SK-N-SH treated with all-trans-retinoic acid at 6 μM for 48 hours (cell line): ENCODE data around the gene ESYT2.

Source experiments
- ATAC-seq: fragments of 200-7000 bp; cut with Tn5 transposase; 3 replicates; pipeline ENCODE4 v1.9.1; 2020; ENCODE audit warnings: mild to moderate bottlenecking, moderate library complexity
- ARNTL ChIP-seq: fragments of 450-650 bp; formaldehyde crosslinking; IDR thresholded peaks from 2 replicates; pipeline ENCODE4 v1.5.0; 2020; ENCODE audit warnings: low read depth, mild to moderate bottlenecking, moderate library complexity, borderline replicate concordance
- BACH2 ChIP-seq: fragments of 250-450 bp; sonication (Bioruptor Pico); IDR thresholded peaks from 2 replicates; pipeline ENCODE4 v1.9.0; 2021; ENCODE audit warnings: mild to moderate bottlenecking, borderline replicate concordance
- CREB5 ChIP-seq: fragments of 250-450 bp; sonication (Bioruptor Pico); IDR thresholded peaks from 2 replicates; pipeline ENCODE4 v1.5.1; 2020; ENCODE audit warnings: low read depth, mild to moderate bottlenecking, moderate library complexity
- CSDC2 ChIP-seq: fragments of 250-450 bp; sonication (Bioruptor Pico); IDR thresholded peaks from 2 replicates; pipeline ENCODE4 v1.5.0; 2020; ENCODE audit warnings: mild to moderate bottlenecking, moderate library complexity
- GLIS3 ChIP-seq: fragments of 250-450 bp; sonication (Bioruptor Pico); IDR thresholded peaks from 2 replicates; pipeline ENCODE4 v1.5.0; 2020; ENCODE audit warnings: mild to moderate bottlenecking, moderate library complexity
- ISL1 ChIP-seq: fragments of 250-450 bp; sonication (Bioruptor Pico); IDR thresholded peaks from 2 replicates; pipeline ENCODE4 v2.1.2; 2022; ENCODE audit warnings: mild to moderate bottlenecking, moderate library complexity
- PATZ1 ChIP-seq: fragments of 250-450 bp; sonication (Bioruptor Pico); IDR thresholded peaks from 2 replicates; pipeline ENCODE4 v1.8.0; 2020; ENCODE audit warnings: mild to moderate bottlenecking, moderate library complexity, borderline replicate concordance
- RARB ChIP-seq: fragments of 250-450 bp; sonication (Bioruptor Pico); IDR thresholded peaks from 2 replicates; pipeline ENCODE4 v1.8.0; 2021; ENCODE audit warnings: mild to moderate bottlenecking, moderate library complexity
- TCF4 ChIP-seq: fragments of 250-450 bp; sonication (Bioruptor Pico); IDR thresholded peaks from 2 replicates; pipeline ENCODE4 v1.8.0; 2021; ENCODE audit warnings: mild to moderate bottlenecking, moderate library complexity, borderline replicate concordance
- TOX ChIP-seq: fragments of 250-450 bp; sonication (Bioruptor Pico); IDR thresholded peaks from 2 replicates; pipeline ENCODE4 v1.8.0; 2021; ENCODE audit warnings: mild to moderate bottlenecking, moderate library complexity, borderline replicate concordance
- ZC3H10 ChIP-seq: fragments of 250-450 bp; sonication (Bioruptor Pico); IDR thresholded peaks from 2 replicates; pipeline ENCODE4 v1.5.1; 2021; ENCODE audit warnings: mild to moderate bottlenecking, moderate library complexity
- ZFP3 ChIP-seq: fragments of 250-450 bp; sonication (Bioruptor Pico); IDR thresholded peaks from 2 replicates; pipeline ENCODE4 v1.5.0; 2020; ENCODE audit warnings: mild to moderate bottlenecking, moderate library complexity
- ZFP30 ChIP-seq: fragments of 450-650 bp; formaldehyde crosslinking; IDR thresholded peaks from 2 replicates; pipeline ENCODE4 v1.5.0; 2022; ENCODE audit warnings: mild to moderate bottlenecking, moderate library complexity
- ZNF565 ChIP-seq: fragments of 450-650 bp; formaldehyde crosslinking; conservative IDR thresholded peaks from 2 replicates; pipeline ENCODE4 v1.5.0; 2020; ENCODE audit warnings: low read depth, mild to moderate bottlenecking, moderate library complexity
- ZNF70 ChIP-seq: fragments of 450-650 bp; formaldehyde crosslinking; IDR thresholded peaks from 2 replicates; pipeline ENCODE4 v1.5.0; 2020; ENCODE audit warnings: mild to moderate bottlenecking, moderate library complexity
- ZNF8 ChIP-seq: fragments of 450-650 bp; formaldehyde crosslinking; IDR thresholded peaks from 2 replicates; pipeline ENCODE4 v1.5.0; 2020; ENCODE audit warnings: mild to moderate bottlenecking, moderate library complexity
- TF ChIP-seq, protein P1 (sequence below): fragments of 250-450 bp; sonication (Bioruptor Pico); IDR thresholded peaks from 2 replicates; pipeline ENCODE4 v1.8.0; 2021; ENCODE audit warnings: low read depth, mild to moderate bottlenecking, moderate library complexity, borderline replicate concordance
- TF ChIP-seq, protein P2 (sequence below): fragments of 250-450 bp; sonication (Bioruptor Pico); IDR thresholded peaks from 2 replicates; pipeline ENCODE4 v1.5.1; 2021; ENCODE audit warnings: mild to moderate bottlenecking, moderate library complexity
- TF ChIP-seq, protein P3 (sequence below): fragments of 250-450 bp; sonication (Bioruptor Pico); IDR thresholded peaks from 2 replicates; pipeline ENCODE4 v1.5.0; 2020; ENCODE audit warnings: mild to moderate bottlenecking, moderate library complexity

The ESYT2 gene

DNA sequence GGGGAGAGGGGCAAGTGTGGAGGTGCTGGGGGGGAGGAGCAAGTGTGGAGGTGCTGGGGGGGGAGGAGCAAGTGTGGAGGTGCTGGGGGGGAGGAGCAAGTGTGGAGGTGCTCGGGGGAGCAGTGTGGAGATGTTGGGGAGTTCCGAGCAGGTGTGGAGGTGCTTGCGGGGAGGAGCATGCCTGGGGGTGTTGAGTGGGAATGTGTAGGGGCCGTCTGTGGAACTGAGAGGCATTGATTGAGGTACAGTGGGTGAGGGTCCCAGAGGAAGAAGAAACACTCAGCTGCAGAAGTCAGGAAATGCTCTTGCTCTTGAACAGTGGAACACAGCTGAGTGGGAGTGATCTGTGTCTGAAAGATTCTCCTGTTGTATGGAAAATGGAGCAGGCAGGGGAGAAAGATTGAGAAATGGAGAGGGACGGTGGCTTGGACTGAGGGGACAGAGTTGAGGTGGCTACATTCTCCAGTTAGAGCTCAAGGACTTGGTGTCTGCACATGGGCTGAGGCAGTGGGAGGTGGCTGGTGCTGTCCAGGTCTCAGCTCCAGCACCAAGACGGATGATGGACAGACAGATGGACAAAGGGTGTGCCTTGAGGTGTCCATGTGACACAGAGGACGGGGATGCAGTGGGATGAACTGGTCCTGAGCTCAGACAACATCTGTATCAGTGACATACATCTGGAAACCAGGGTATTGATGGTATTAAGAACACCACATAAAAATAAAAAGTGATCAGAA, 99.5 kb downstream of the ESYT2 start (continued):
- TF ChIP-seq, protein P1, sequence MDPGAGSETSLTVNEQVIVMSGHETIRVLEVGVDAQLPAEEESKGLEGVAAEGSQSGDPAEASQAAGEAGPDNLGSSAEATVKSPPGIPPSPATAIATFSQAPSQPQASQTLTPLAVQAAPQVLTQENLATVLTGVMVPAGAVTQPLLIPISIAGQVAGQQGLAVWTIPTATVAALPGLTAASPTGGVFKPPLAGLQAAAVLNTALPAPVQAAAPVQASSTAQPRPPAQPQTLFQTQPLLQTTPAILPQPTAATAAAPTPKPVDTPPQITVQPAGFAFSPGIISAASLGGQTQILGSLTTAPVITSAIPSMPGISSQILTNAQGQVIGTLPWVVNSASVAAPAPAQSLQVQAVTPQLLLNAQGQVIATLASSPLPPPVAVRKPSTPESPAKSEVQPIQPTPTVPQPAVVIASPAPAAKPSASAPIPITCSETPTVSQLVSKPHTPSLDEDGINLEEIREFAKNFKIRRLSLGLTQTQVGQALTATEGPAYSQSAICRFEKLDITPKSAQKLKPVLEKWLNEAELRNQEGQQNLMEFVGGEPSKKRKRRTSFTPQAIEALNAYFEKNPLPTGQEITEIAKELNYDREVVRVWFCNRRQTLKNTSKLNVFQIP (CRISPR knock-in tag) = no peak
- TF ChIP-seq RARB (no peak), BACH2 (CRISPR knock-in tag) (no peak), ARNTL (CRISPR knock-in tag) (no peak), CSDC2 (no peak), ZNF565 (CRISPR knock-in tag) (no peak), ISL1 (CRISPR knock-in tag) (no peak)

DNA sequence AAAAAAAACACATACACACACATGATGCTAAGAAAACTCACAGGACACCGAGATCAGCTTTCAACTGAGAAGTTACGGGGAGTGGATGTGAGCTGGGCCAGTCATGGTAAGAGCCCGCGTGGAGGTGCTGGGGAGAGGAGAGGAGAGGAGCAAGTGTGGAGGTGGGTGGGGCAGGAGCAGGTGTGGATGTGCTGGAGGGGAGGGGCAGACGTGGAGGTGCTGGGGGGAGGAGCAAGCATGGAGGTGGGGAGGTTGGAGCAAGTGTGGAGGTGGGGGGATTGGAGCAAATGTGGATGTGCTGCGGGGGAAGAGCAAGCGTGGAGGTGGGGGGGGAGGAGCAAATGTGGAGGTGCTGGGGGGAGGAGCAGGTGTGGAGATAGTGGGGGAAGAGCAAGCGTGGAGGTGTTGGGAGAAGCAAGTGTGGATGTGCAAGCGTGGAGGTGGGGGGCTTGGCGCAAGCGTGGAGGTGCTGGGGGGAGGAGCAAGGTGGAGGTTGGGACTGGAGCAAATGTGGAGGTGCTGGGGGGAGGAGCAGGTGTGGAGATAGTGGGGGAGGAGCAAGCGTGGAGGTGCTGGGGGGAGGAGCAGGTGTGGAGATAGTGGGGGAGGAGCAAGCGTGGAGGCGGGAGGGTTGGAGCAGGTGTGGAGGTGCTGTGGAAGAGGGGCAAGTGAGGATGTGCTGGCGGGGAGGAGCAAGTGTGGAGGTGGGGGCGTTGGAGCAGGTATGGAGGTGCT, 100.2 kb downstream of the ESYT2 start:
- ATAC-seq = no peak
- TF ChIP-seq, protein P2, sequence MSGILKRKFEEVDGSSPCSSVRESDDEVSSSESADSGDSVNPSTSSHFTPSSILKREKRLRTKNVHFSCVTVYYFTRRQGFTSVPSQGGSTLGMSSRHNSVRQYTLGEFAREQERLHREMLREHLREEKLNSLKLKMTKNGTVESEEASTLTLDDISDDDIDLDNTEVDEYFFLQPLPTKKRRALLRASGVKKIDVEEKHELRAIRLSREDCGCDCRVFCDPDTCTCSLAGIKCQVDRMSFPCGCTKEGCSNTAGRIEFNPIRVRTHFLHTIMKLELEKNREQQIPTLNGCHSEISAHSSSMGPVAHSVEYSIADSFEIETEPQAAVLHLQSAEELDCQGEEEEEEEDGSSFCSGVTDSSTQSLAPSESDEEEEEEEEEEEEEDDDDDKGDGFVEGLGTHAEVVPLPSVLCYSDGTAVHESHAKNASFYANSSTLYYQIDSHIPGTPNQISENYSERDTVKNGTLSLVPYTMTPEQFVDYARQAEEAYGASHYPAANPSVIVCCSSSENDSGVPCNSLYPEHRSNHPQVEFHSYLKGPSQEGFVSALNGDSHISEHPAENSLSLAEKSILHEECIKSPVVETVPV (CRISPR knock-in tag) = no peak
- TF ChIP-seq ZC3H10 (CRISPR knock-in tag) (no peak), ZFP3 (CRISPR knock-in tag) (no peak), ARNTL (CRISPR knock-in tag) (no peak), ISL1 (CRISPR knock-in tag) (no peak), TOX (CRISPR knock-in tag) (no peak), TCF4 (CRISPR knock-in tag) (no peak), ZFP30 (no peak), GLIS3 (no peak), CREB5 (CRISPR knock-in tag) (no peak), ZNF565 (CRISPR knock-in tag) (no peak), ZNF8 (CRISPR knock-in tag) (no peak), ZNF70 (no peak), PATZ1 (CRISPR knock-in tag) (no peak)
- TF ChIP-seq, protein P3, sequence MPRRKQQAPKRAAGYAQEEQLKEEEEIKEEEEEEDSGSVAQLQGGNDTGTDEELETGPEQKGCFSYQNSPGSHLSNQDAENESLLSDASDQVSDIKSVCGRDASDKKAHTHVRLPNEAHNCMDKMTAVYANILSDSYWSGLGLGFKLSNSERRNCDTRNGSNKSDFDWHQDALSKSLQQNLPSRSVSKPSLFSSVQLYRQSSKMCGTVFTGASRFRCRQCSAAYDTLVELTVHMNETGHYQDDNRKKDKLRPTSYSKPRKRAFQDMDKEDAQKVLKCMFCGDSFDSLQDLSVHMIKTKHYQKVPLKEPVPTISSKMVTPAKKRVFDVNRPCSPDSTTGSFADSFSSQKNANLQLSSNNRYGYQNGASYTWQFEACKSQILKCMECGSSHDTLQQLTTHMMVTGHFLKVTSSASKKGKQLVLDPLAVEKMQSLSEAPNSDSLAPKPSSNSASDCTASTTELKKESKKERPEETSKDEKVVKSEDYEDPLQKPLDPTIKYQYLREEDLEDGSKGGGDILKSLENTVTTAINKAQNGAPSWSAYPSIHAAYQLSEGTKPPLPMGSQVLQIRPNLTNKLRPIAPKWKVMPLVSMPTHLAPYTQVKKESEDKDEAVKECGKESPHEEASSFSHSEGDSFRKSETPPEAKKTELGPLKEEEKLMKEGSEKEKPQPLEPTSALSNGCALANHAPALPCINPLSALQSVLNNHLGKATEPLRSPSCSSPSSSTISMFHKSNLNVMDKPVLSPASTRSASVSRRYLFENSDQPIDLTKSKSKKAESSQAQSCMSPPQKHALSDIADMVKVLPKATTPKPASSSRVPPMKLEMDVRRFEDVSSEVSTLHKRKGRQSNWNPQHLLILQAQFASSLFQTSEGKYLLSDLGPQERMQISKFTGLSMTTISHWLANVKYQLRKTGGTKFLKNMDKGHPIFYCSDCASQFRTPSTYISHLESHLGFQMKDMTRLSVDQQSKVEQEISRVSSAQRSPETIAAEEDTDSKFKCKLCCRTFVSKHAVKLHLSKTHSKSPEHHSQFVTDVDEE (CRISPR knock-in tag) = no peak
- TF ChIP-seq, protein P1 (CRISPR knock-in tag) = no peak
